ENCODE results near the gene NODAL. TPM values are rescaled to one million over a fixed set of nuclear protein-coding genes. Genes with fewer than 3 reads are reported as not detected.

The NODAL gene
- polyA plus RNA-seq, 4 donors, result 0.04 to 0.16 TPM; not detected in 2

- H3K27me3 ChIP-seq (ENCODE audit: control insufficient read depth in 3 of 3, insufficient read depth in 3 of 3, low read length in 3 of 3), result no peaks in the 10 kb centered on the region
- no peaks in the 10 kb centered on the region for H3K36me3 ChIP-seq (ENCODE audit: control insufficient read depth in 3 of 3, insufficient read depth in 2 of 3, low read depth in 1 of 3, low read length in 3 of 3)
- no peak overlapping the region for H3K4me3 ChIP-seq (ENCODE audit: low read depth in 1 of 3, low read length in 3 of 3)
- no peak for FAIRE-seq
- no peaks in the 10 kb centered on the region for H3K9me3 ChIP-seq (ENCODE audit: control insufficient read depth in 2 of 2, insufficient read depth in 1 of 2, low read depth in 1 of 2, low read length in 1 of 2)
- no peak overlapping the region for H3K27ac ChIP-seq (ENCODE audit: low read depth in 1 of 3, low read length in 2 of 3)
- H3K4me1 ChIP-seq (ENCODE audit: control insufficient read depth in 3 of 3, insufficient read depth in 2 of 3, low read depth in 1 of 3, low read length in 2 of 3), result peaks cover 0 to 3% (median 0%) of the 10 kb centered on the region in 3 donors
- 91 to 95% (median 92%) methylated on average over 3 of the region's 3 CpGs for WGBS, 3 donors
- DNase-seq, result no peak
Measured at GRCh38 chr10:70399177-70399576, 42.3 kb downstream of the NODAL start.

GRCh38 chr10:70396140-70396539 is 45.3 kb downstream of the NODAL start:
- Histone ChIP-seq H3K4me1 (ENCODE audit: control insufficient read depth in 3 of 3, insufficient read depth in 2 of 3, low read depth in 1 of 3, low read length in 2 of 3) (peaks cover 0 to 11% (median 0%) of the 10 kb centered on the region in 3 donors), H3K36me3 (ENCODE audit: control insufficient read depth in 3 of 3, insufficient read depth in 2 of 3, low read depth in 1 of 3, low read length in 3 of 3) (no peaks in the 10 kb centered on the region), H3K4me3 (ENCODE audit: low read depth in 1 of 3, low read length in 3 of 3) (no peak overlapping the region), H3K27ac (ENCODE audit: low read depth in 1 of 3, low read length in 2 of 3) (no peak overlapping the region), H3K27me3 (ENCODE audit: control insufficient read depth in 3 of 3, insufficient read depth in 3 of 3, low read length in 3 of 3) (no peaks in the 10 kb centered on the region), H3K9me3 (ENCODE audit: control insufficient read depth in 2 of 2, insufficient read depth in 1 of 2, low read depth in 1 of 2, low read length in 1 of 2) (no peaks in the 10 kb centered on the region)
- WGBS, 3 donors, result 64 to 79% (median 75%) methylated on average over 1 of the region's 1 CpG
- FAIRE-seq (no peak), DNase-seq (no peak)

GRCh38 chr10:70391654-70392053 is 49.8 kb downstream of the NODAL start:
- WGBS, 3 donors, result 8 to 34% (median 19%) methylated on average over 4 of the region's 4 CpGs
- Histone ChIP-seq H3K4me1 (ENCODE audit: control insufficient read depth in 3 of 3, insufficient read depth in 2 of 3, low read depth in 1 of 3, low read length in 2 of 3) (peaks cover 0 to 18% (median 0%) of the 10 kb centered on the region in 3 donors), H3K27me3 (ENCODE audit: control insufficient read depth in 3 of 3, insufficient read depth in 3 of 3, low read length in 3 of 3) (no peaks in the 10 kb centered on the region), H3K27ac (ENCODE audit: low read depth in 1 of 3, low read length in 2 of 3) (no peak overlapping the region), H3K36me3 (ENCODE audit: control insufficient read depth in 3 of 3, insufficient read depth in 2 of 3, low read depth in 1 of 3, low read length in 3 of 3) (no peaks in the 10 kb centered on the region), H3K9me3 (ENCODE audit: control insufficient read depth in 2 of 2, insufficient read depth in 1 of 2, low read depth in 1 of 2, low read length in 1 of 2) (no peaks in the 10 kb centered on the region), H3K4me3 (ENCODE audit: low read depth in 1 of 3, low read length in 3 of 3) (no peak overlapping the region)
- DNase-seq (no peak), FAIRE-seq (no peak)

Other genes starting within 250 kb of the NODAL start
- gene PPA1, start 208.3 kb downstream of the NODAL start, polyA plus RNA-seq, result 100 to 1,000 TPM; 103 to 383 (median 203) TPM
- gene NPFFR1, start 157.7 kb downstream of the NODAL start, polyA plus RNA-seq, result under 1 TPM in 2 of 4 donors, not detected in 2; 0.06 to 0.22 TPM
- gene LRRC20, start 59.1 kb downstream of the NODAL start, polyA plus RNA-seq, result 10 to 100 TPM in 1 of 4 donors, 1 to 10 TPM in 2, under 1 TPM in 1; 0.89 to 10.9 (median 4.1) TPM
- 10 to 100 TPM; 30.2 to 78.8 (median 61.8) TPM for gene EIF4EBP2, start 37.5 kb downstream of the NODAL start, polyA plus RNA-seq
- gene PALD1, start 37.1 kb upstream of the NODAL start, polyA plus RNA-seq, result 1 to 10 TPM in 3 of 4 donors, under 1 TPM in 1; 0.22 to 4.2 (median 3.2) TPM
- gene PRF1, start 161.1 kb upstream of the NODAL start, polyA plus RNA-seq, result 1 to 10 TPM in 3 of 4 donors, under 1 TPM in 1; 0.87 to 2.4 (median 1.6) TPM
- gene ADAMTS14, start 230.8 kb upstream of the NODAL start, polyA plus RNA-seq, result 1 to 10 TPM in 1 of 4 donors, under 1 TPM in 3; 0.45 to 7.7 (median 0.79) TPM